Myocyte (in vitro differentiated cells): ENCODE measurements around the gene CBL. TPM values are rescaled to one million over a fixed set of nuclear protein-coding genes. Genes with fewer than 3 reads are reported as not detected.
A peak's percentile ranks its signal among the peaks of the same experiment; 100 is the strongest.

ENCODE experiments used
- DNase-seq: peaks from one replicate; pipeline ENCODE4 v3.0.0-alpha.2; 2012; ENCODE audit warnings: low read depth
- total RNA-seq: library from RNA; depleted of rRNA; stranded (reverse); fragments of >200 nt; gene quantifications from 2 replicates; pipeline ENCODE4 v1.2.3, GENCODE V29; 2014

The CBL gene
- total RNA-seq, 1 donor from 2014 or later = 8.2 TPM

GRCh38 chr11:119324189-119324588 is 118.0 kb downstream of the CBL start:
- DNase-seq = no peak

DNA sequence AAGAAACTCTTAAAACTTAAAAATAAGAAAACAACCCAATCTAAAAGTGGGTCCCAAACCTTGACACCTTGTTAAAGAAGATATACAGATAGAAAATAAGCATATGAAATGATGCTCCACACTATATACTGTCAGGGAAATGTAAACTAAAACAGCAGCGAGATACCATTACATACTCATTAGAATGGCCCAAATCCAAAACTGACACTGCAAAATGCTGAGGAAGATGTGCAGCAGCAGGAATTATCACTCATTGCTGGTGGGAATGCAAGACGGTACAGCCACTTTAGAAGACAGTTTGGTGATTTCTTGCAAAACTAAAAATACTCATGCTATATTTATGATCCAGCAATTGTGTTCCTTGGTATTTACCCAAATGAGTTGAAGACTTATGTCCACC is 123.2 kb downstream of the CBL start:
- DNase-seq = no peak

GRCh38 chr11:119330237-119330636 is 124.1 kb downstream of the CBL start:
- DNase-seq = no peak

GRCh38 chr11:119332111-119332765 is 126.1 kb downstream of the CBL start:
- no peak for DNase-seq

DNA sequence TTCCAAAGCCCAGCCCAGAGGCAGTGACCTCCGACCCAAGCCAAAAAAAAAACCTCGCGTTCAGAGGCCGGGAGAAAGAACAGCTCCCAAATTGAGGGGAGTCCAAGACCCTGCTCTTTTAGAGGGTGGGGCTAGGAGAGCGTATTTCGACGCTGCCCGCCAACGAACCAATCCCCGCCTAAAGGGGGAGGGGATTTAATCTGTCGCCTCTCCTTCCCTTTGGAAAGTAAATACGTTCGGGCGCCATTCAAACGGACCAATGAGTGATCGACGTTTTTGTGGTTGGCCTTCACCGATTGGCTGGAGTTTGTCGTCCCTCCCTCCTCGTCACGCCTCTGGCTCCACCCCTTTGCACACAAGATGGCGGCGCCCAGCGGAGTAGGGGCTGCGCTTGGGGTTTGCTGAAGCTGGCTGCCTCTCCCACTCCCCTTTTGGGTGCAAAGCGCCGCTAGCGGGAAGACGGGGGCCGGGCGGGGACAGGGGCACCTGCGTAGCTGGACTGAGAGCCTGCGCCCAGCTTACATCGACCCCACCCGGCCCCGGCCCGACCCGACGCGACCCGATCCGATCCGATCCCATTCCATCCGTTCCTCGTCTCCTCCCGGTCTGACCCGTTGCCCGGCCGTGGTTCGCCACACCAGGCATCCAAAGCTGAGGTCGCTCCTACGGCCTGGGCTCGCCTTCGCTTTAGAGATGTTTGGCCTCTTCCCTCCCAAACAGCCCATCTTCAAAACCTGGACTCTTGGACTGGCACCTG is 128.2 kb downstream of the CBL start, which contains the start of gene RNF26:
RNF26 (plus strand) TSS at position 354 of the 757 bp plus-strand sequence. CDS start 596 bp downstream, outside the sequence.
- DNase-seq = peak; percentile 99

GRCh38 chr11:119335091-119335654 is 129.0 kb downstream of the CBL start:
- no peak for DNase-seq

- peak; percentile 88 for DNase-seq
These were observed 129.8 kb downstream of the CBL start for GRCh38 chr11:119335655-119336543.

GRCh38 chr11:119336744-119337469 is 130.8 kb downstream of the CBL start:
- DNase-seq = no peak

DNA sequence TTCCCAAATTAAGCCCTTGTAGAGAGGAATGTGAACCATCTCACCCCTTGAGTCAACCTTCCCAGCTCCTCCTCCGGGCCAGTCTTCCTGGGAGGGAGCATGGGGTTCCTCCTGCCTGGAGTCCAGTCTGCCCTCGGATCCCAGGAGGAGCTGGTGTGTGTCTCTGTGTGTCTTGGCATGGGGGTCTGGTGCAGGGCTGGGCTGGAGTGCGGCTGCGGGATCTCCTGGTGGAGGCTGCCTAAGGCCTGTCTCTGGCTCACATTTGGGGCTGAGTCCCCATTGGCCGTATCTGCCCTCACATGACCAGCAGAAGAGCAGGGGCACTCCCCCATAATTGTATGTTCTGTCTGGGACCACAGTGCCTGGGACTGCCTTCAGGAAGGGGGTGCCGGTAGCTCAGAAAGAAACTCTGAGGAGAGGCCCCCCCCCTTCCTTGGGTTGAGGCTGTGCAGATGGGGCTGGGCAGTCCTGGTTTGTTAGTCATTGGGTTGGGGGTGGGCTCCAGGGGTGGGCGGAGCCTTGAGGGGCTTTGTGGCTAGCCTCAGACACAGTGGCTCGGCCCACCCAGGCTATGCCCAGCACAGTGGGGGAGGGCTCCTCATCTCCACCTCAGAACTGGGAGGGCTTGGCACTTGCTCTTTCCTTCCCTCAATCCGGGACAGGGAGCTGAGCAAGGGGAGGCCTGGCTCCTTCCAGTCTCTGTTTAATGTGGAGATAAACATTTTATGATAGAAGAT is 131.6 kb downstream of the CBL start:
- peak; percentile 63 for DNase-seq

GRCh38 chr11:119338318-119338890 is 132.3 kb downstream of the CBL start:
- DNase-seq = peak; percentile 83

DNA sequence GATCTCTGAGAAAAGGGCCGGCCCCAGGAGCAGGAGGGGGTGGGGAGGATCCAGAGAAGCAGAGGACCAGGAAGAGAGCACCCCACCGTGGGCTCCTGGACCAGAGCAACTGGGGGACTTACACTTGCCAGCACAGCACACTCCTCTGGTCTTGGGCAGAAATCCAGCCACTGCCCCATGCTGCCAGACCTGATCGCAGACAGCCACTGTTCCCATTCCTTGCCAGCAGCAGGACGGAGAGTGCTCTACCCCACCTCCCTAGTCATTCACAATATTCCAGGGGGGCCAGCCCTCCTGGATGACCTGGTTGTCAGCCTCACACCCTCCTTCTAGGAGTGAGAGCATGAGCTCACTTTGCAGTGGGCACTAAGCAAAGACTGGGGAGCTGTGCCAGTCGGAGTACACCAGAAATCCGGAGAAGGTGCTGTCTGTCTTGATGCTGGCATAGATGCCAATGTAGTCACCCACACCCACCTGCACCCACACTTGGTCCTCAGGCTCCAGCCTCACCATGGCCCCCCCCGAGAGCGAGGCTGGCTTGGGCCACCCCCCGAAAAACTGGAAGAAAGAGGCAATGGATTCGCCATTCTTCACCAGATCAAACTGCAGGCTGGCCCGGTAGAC is 132.9 kb downstream of the CBL start:
- no peak for DNase-seq

- DNase-seq = peak; percentile 72
These were observed 133.6 kb downstream of the CBL start for GRCh38 chr11:119339589-119340334.

GRCh38 chr11:119340335-119341221 is 134.4 kb downstream of the CBL start, which contains the start of gene C1QTNF5:
Gene C1QTNF5, minus strand, starts transcription at chr11:119340883. Its CDS starts 486 bp downstream, at chr11:119340397.
- peak; percentile 87 for DNase-seq

DNA sequence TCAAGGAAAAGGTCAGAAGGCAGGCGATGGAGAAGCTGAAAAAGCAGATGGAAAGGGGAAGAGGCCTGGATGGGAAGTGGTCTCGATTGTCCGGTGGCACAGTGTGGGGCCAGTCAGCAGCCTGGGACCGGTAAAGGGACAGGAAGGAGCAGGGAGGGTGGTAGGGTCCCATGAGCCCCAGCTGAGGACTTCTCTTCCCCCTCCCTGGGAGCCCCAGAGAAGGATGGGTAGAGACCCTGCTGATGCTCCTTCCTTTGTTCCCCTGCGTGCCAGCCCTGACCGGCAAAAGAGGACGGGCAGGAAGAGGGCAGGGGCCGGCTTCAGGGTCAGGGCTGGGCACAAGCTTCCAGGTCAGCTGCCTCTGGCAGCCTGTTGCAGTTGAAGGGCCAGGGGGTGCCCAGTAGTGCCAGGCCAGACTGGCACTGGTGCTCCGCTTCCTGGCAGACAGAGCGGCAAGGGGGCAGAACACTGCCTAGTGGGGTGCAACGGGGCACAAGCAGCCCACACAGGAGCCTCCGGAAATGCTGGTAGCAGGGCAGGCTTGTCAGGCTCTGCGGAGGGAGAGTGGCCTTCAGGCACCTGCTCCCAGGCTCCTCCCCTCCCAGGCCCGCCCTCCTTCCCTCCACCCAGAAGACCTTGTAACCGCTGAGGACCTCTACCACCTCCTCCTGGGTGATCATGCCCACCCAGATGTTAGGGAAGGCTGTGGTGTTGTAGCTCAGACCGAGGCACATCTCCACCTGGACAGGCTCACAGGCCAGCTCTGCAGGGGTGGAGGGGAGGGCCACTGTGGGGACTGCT is 135.3 kb downstream of the CBL start:
- no peak for DNase-seq

DNA sequence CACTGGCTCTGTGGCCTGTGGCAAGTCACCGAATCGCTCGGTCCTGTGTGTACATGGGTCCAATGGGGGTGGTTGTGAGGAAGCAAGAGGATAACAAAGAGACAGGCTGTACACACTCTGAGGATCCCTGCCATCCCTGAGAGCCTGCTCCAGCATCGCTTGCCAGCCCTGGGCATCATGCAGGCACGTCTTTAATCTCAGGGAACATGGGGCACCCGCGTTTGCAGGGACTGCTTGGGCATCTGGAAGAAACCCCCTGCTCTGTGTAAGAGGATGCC is 135.8 kb downstream of the CBL start:
- DNase-seq = no peak

DNA sequence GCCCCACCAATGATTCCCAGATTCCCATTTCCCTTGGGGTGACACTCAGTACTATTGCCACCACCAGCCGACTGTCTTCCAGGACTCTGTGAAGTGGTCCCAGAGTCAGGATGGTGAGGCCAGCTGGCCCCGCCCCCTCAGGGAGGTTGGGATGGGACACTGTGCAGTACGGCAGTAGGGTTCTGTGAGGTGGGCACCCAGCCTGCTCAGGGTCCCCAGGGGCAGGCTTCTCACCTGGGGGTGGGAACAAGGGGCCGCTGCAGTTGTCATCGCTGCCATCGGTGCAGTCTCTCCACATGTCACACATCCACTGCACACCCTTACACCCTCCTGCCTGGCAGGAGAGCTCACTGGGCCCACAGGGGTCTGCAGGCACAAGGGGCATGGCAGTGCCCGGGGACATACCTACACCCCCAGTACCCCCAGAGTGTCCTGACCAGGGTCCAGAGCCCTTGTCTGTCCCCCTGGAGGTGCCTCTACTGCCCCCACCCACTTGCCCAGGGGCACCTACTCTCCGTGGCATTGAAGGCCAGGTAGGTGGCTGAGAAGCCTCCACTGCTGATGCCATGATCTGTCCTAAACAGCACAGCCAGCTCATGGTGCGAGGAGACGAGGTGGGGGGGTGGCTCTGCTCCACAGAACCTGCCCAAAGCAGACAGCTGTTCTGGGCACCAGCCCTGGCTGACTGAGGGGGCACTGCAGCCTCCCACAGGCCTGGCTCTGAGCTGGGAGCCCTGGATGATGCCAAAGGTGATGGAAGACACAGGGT is 136.4 kb downstream of the CBL start:
- no peak for DNase-seq
